HUES64 (cell line): ENCODE measurements around the gene RECK.

Experiments
- H3K27ac ChIP-seq: 2 replicates; pipeline ENCODE4 v1.7.0; 2013; ENCODE audit warnings: low read depth, low read length, inconsistent platforms
- H3K27me3 ChIP-seq: 2 replicates; pipeline ENCODE4 v1.6.1; 2013; ENCODE audit warnings: mild to moderate bottlenecking, low read length; ENCODE audit not compliant: insufficient read depth
- H3K36me3 ChIP-seq: 2 replicates; pipeline ENCODE4 v1.6.1; 2013; ENCODE audit warnings: mild to moderate bottlenecking, low read length; ENCODE audit not compliant: insufficient read depth
- H3K4me1 ChIP-seq: 2 replicates; pipeline ENCODE4 v1.6.1; 2013; ENCODE audit warnings: mild to moderate bottlenecking, low read length, moderate library complexity; ENCODE audit not compliant: insufficient read depth
- H3K4me3 ChIP-seq: 2 replicates; pipeline ENCODE4 v1.5.1; 2013; ENCODE audit warnings: mild to moderate bottlenecking, low read length, moderate library complexity
- H3K9ac ChIP-seq: 2 replicates; pipeline ENCODE4 v1.6.1; 2013; ENCODE audit warnings: mild to moderate bottlenecking, low read depth, low read length
- H3K9me3 ChIP-seq: 2 replicates; pipeline ENCODE4 v1.6.1; 2013; ENCODE audit warnings: low read depth, low read length; ENCODE audit not compliant: insufficient read depth
- WGBS: fragments of 150-250, 120-280 bp; methylation state at CpG from one replicate; pipeline ENCODE4 v1.1.7; 2013; ENCODE audit warnings: missing lambda C conversion rate; 5-methylcytosine and 5-hydroxymethylcytosine counted together

Gene RECK

GRCh38 chr9:36141761-36142160, 105.0 kb downstream of the RECK start:
- Histone ChIP-seq H3K27ac (no peak overlapping the region), H3K36me3 (no peaks in the 10 kb centered on the region), H3K9ac (no peak overlapping the region), H3K27me3 (peaks cover 38% of the 10 kb centered on the region), H3K4me1 (peaks cover 8% of the 10 kb centered on the region), H3K9me3 (peaks cover 2% of the 10 kb centered on the region; the same call in 1 of the 2 replicates), H3K4me3 (no peak overlapping the region)
- 93% methylated on average over 7 of the region's 7 CpGs for WGBS

- Histone ChIP-seq H3K9ac (no peak overlapping the region), H3K36me3 (no peaks in the 10 kb centered on the region), H3K4me1 (peaks cover 1% of the 10 kb centered on the region; the same call in 1 of the 2 replicates), H3K4me3 (no peak overlapping the region), H3K27ac (no peak overlapping the region), H3K27me3 (peaks cover 29% of the 10 kb centered on the region), H3K9me3 (peaks cover 2% of the 10 kb centered on the region; the same call in 1 of the 2 replicates)
- WGBS, result 91% methylated on average over 12 of the region's 12 CpGs
These were observed 106.0 kb downstream of the RECK start for GRCh38 chr9:36142510-36143244.

DNA sequence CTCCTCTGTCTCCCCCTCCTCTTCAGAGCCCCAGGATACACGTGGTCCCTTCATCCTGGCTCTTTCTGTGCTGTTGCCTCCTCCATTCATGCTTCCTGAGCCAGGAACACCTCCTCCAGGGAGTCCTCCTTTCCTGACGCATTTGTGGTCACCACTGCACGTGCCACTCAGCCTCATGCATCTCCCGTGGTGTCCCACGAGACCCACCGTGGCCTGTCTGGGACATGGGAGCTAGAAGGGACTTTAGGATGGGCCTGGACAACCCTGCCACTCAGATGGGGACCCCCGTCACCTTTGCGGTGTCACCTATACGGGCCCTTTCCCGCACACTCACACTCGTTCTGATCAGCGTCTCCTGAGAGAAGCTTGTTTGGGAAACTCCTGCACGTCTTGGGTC, 106.5 kb downstream of the RECK start:
- H3K4me3 ChIP-seq, result no peak overlapping the region
- WGBS, result 90% methylated on average over 13 of the region's 13 CpGs
- peaks cover 23% of the 10 kb centered on the region for H3K27me3 ChIP-seq
- peaks cover 2% of the 10 kb centered on the region; the same call in 1 of the 2 replicates for H3K9me3 ChIP-seq
- no peak overlapping the region for H3K27ac ChIP-seq
- H3K4me1 ChIP-seq, result no peaks in the 10 kb centered on the region
- H3K36me3 ChIP-seq, result no peaks in the 10 kb centered on the region
- no peak overlapping the region for H3K9ac ChIP-seq

DNA sequence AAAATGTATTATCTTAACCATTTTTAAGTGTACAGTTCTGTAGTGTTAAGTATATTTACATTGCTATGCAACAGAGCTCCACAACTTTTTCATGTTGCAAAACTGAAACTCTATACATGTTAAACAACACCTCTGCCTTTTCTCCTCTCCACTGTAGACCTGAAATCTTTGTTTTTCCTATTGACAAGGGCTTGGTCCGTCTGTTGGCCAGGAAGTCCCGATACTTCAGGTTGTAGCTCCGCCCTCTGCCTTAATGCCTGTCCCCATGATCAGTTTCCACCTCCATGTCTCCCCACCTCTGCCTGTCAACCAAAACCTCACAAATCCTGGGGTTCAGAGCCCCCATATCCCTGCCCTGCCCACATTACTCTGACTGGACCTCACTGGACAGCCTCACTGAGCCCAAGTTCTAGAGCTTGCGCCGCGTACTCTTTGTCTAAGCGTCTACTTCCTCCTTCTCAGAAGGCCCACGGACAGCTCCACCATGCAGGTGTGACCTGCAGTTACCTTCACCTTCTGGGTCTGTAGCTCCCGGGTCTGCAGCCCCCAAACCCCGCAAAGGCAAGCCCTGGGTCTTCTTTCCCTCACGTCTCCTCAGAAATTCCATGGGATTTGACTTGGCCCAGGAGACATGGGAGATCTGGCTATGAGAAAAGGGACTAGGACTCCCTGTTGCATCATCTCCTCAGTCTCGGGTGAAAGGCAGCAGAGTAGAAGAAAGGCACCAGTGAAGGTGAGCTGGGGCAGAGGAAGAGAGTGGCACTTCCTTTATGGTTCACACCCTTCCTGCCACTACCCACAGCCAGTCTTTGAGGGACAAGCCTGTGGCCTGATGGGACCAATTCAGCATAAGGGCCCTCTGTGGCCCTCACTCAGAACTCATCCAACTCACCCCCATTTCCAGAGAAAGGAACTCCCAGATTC, 107.9 kb downstream of the RECK start:
- no peaks in the 10 kb centered on the region for H3K36me3 ChIP-seq
- 94% methylated on average over 12 of the region's 12 CpGs for WGBS
- H3K27me3 ChIP-seq, result peaks cover 10% of the 10 kb centered on the region
- H3K4me1 ChIP-seq, result no peaks in the 10 kb centered on the region
- H3K27ac ChIP-seq, result no peak overlapping the region
- peaks cover 2% of the 10 kb centered on the region; the same call in 1 of the 2 replicates for H3K9me3 ChIP-seq
- no peak overlapping the region for H3K4me3 ChIP-seq
- no peak overlapping the region for H3K9ac ChIP-seq

DNA sequence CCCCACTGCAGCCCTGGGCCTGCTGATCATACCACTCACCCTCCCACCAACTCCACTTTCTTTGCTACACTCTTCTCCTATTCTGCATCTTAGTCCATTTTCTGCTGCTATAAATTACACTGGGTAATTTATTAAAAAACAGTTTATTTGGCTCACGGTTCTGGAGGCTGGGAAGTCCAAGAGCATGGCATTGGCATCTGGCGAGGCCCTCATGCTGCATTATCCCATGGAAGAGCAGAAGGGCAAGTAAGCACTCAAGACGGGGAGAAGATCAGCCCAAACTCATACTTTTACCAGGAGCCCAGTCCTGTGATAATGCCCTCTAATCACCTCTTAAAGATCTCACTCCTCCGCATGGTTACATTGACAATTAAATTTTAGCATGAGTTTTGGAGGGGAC, 109.3 kb downstream of the RECK start:
- no peak overlapping the region for H3K27ac ChIP-seq
- WGBS, result 95% methylated on average over 4 of the region's 4 CpGs
- H3K4me1 ChIP-seq, result no peaks in the 10 kb centered on the region

DNA sequence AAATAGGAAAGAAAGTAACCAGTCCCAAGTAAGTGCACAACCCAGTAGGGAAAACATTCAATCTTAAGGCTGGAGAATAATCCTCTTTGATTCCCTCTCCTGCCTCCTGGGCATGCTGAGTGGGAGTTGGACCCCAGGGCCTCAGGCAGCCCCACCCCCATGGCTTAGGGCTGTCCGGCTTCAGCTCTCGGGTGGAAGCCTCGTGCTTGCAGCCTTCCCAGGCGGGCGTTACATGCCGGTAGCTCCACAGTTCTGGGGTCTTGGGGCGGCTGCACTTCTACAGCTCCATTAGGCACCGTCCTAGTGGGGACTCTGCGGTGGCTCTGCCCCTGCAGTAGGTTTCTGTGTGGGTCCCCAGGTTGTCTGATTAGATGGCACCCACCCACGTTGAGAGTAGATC, 109.9 kb downstream of the RECK start:
- Histone ChIP-seq H3K27me3 (no peaks in the 10 kb centered on the region), H3K36me3 (no peaks in the 10 kb centered on the region), H3K4me1 (no peaks in the 10 kb centered on the region), H3K9ac (no peak overlapping the region), H3K27ac (no peak overlapping the region), H3K4me3 (no peak overlapping the region), H3K9me3 (peaks cover 2% of the 10 kb centered on the region; the same call in 1 of the 2 replicates)
- 89% methylated on average over 10 of the region's 10 CpGs for WGBS

More for the DNA sequence above, 109.3 kb downstream of the RECK start:
- H3K4me3 ChIP-seq, result no peak overlapping the region
- no peaks in the 10 kb centered on the region for H3K36me3 ChIP-seq
- H3K9me3 ChIP-seq, result peaks cover 2% of the 10 kb centered on the region; the same call in 1 of the 2 replicates
- no peaks in the 10 kb centered on the region for H3K27me3 ChIP-seq
- no peak overlapping the region for H3K9ac ChIP-seq

DNA sequence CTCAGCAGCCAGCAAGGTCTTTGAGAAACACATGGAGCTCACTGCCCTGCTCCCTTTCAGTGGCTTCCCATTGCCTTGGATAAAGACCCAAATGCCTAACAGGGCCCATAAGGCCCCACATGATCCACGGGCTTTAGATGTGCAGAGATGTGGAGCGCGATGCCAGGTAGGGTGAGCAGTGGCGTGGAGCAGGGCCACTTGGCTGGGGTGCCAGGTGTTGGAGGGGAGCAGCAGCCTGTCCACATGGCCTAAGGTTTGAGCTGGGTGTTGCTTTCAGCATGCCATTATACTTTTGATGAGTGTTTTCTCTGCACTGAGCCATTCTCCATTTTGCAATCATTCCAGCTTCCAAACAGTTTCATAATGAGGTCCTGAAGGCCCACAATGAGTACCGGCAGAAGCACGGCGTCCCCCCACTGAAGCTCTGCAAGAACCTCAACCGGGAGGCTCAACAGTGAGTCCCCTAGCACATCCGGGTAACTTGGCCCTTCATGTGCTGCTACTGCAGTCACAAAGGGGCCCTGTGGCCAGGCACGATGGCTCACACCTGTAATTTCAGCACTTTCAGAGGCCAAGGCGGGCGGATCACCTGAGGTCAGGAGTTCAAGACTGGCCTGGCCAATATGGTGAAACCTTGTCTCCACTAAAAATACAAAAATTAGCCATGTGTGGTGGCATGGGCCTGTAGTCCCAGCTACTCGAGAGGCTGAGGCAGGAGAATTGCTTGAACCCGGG, 110.9 kb downstream of the RECK start:
- Histone ChIP-seq H3K4me3 (no peak overlapping the region), H3K27ac (no peak overlapping the region), H3K27me3 (no peaks in the 10 kb centered on the region), H3K36me3 (no peaks in the 10 kb centered on the region), H3K9me3 (peaks cover 2% of the 10 kb centered on the region; the same call in 1 of the 2 replicates), H3K4me1 (no peaks in the 10 kb centered on the region), H3K9ac (no peak overlapping the region)
- 95% methylated on average over 14 of the region's 14 CpGs for WGBS

DNA sequence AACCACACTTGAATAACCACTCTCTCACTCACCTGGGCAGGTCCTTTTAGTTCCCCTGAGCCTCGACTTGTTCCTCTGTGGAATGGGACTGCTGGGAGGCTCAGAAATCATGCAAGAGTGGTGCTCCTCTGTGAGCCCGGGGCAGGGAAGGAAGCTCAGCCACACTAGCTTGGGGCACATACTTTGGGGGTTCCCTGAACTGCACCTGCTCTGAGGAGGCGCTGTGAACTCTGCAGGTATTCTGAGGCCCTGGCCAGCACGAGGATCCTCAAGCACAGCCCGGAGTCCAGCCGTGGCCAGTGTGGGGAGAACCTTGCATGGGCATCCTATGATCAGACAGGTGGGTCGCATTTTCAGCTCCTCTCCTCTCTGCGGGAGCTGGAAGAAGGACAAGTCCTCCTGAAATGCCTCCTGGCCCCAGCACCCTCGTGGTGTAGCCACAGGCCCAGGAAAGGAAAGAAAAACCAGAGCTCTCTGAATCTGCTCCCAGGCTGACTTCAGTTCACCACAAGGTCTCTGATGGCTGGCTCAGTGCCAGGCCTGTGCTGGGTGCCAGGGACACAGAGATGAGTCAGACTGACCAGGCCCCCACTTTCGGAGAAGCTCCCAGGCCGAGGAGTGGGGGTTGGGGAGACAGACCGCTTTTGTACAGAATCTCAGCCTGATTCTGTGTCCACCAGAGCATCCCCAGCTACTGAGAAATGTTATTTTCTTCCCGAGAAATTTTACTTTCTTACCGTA, 111.8 kb downstream of the RECK start:
- Histone ChIP-seq H3K9me3 (peaks cover 2% of the 10 kb centered on the region; the same call in 1 of the 2 replicates), H3K36me3 (no peaks in the 10 kb centered on the region), H3K9ac (no peak overlapping the region), H3K27me3 (no peaks in the 10 kb centered on the region), H3K4me3 (no peak overlapping the region), H3K4me1 (no peaks in the 10 kb centered on the region), H3K27ac (no peak overlapping the region)
- WGBS, result 91% methylated on average over 14 of the region's 14 CpGs

GRCh38 chr9:36149197-36149596, 112.5 kb downstream of the RECK start:
- Histone ChIP-seq H3K4me3 (no peak overlapping the region), H3K36me3 (no peaks in the 10 kb centered on the region), H3K9me3 (peaks cover 2% of the 10 kb centered on the region; the same call in 1 of the 2 replicates), H3K9ac (no peak overlapping the region), H3K4me1 (no peaks in the 10 kb centered on the region), H3K27ac (no peak overlapping the region), H3K27me3 (no peaks in the 10 kb centered on the region)
- WGBS, result 76% methylated on average over 4 of the region's 4 CpGs

DNA sequence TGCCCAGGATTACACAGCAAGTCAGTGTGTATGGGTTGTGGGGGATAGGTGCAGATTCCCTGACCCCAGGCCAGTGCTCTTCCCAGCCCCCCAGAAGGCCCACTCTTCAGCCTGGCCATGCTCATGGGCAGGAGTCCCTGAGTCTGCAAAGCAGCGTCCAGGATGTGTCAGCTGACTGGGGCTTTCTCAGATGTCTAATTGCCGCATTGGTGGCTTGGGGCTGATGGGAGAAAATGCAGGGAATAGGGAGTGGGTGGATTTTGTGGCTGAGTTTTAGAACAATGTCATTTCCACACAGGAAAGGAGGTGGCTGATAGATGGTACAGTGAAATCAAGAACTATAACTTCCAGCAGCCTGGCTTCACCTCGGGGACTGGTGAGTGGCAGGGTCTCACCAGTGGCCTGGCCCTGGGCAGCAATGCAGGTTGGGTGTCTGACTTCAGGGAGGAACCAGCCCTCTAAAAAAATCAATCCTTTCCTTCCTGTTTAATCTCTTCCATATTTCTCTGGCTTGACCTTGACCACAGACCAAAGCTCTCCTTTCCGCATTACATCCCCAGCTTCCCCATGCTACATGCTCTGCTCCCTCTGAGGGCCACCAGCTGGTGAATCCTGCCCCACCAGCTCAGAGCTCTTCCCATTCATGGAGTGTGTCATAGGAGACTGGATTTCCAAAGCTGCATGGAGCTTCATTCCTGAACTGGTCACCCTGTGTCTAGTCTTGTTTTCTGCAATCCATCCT, 114.0 kb downstream of the RECK start:
- H3K9ac ChIP-seq, result no peak overlapping the region
- H3K4me1 ChIP-seq, result no peaks in the 10 kb centered on the region
- no peak overlapping the region for H3K27ac ChIP-seq
- H3K36me3 ChIP-seq, result no peaks in the 10 kb centered on the region
- 92% methylated on average over 4 of the region's 4 CpGs for WGBS
- peaks cover 2% of the 10 kb centered on the region; the same call in 1 of the 2 replicates for H3K9me3 ChIP-seq
- no peak overlapping the region for H3K4me3 ChIP-seq
- H3K27me3 ChIP-seq, result no peaks in the 10 kb centered on the region
